Measurements from ENCODE around the gene GLO1.
"Not testable (repeated sequence)": the region's sequence is repeated elsewhere in the genome, so short reads cannot be mapped to it uniquely, and the experiment has no call there.

DNA sequence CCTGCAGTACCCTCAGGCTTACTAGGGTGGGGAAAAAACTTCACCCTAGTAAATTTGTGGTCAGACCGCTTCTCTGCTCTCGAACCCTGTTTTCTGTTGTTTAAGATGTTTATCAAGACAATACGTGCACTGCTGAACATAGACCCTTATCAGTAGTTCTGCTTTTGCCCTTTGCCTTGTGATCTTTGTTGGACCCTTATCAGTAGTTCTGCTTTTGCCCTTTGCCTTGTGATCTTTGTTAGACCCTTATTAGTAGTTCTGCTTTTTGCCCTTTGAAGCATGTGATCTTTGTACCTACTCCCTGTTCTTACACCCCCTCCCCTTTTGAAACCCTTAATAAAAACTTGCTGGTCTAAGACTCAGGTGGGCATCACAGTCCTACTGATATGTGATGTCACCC lies 3.2 kb downstream of the GLO1 start:
- TF ChIP-seq, protein P1, sequence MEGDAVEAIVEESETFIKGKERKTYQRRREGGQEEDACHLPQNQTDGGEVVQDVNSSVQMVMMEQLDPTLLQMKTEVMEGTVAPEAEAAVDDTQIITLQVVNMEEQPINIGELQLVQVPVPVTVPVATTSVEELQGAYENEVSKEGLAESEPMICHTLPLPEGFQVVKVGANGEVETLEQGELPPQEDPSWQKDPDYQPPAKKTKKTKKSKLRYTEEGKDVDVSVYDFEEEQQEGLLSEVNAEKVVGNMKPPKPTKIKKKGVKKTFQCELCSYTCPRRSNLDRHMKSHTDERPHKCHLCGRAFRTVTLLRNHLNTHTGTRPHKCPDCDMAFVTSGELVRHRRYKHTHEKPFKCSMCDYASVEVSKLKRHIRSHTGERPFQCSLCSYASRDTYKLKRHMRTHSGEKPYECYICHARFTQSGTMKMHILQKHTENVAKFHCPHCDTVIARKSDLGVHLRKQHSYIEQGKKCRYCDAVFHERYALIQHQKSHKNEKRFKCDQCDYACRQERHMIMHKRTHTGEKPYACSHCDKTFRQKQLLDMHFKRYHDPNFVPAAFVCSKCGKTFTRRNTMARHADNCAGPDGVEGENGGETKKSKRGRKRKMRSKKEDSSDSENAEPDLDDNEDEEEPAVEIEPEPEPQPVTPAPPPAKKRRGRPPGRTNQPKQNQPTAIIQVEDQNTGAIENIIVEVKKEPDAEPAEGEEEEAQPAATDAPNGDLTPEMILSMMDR (IDR thresholded peaks at IDR 0.05) = not testable (repeated sequence)
- not testable (repeated sequence) for TF ChIP-seq ZFX (IDR thresholded peaks at IDR 0.05; ENCODE audit: borderline replicate concordance)
